ENCODE measurements around the gene SCNN1B.
A peak's percentile ranks its signal among the peaks of the same experiment; 100 is the strongest.

DNA sequence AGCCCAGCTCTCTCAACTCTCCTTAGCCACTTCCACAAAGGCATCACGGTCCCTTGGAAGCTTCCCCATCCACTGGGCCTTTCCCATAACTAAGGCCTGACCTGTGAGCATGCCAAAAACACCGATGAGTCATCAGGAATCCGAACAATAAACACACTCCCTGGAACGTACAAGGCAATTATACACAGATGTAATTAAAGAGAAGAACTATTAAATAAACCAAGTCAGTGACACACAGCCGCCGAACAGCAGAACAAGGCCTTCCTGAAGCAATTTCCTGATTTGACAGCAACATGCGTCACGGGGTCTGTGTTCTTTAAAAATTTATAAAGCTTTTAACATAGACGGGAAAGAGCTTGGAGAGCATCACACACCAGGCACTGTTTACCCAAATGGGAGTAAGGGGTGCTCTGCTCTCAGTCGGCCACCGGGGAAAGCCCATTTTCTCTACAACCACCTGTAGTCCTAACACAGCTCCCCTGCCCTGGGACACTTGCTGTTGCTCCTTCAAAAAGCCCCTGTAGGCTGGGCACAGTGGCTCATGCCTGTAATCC lies 121.5 kb downstream of the SCNN1B start:
- TF ChIP-seq, protein P1, sequence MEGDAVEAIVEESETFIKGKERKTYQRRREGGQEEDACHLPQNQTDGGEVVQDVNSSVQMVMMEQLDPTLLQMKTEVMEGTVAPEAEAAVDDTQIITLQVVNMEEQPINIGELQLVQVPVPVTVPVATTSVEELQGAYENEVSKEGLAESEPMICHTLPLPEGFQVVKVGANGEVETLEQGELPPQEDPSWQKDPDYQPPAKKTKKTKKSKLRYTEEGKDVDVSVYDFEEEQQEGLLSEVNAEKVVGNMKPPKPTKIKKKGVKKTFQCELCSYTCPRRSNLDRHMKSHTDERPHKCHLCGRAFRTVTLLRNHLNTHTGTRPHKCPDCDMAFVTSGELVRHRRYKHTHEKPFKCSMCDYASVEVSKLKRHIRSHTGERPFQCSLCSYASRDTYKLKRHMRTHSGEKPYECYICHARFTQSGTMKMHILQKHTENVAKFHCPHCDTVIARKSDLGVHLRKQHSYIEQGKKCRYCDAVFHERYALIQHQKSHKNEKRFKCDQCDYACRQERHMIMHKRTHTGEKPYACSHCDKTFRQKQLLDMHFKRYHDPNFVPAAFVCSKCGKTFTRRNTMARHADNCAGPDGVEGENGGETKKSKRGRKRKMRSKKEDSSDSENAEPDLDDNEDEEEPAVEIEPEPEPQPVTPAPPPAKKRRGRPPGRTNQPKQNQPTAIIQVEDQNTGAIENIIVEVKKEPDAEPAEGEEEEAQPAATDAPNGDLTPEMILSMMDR (IDR thresholded peaks at IDR 0.05), result peak in 2 of 4 experiments; percentile 7 to 33
- TF ChIP-seq POLR2A (IDR thresholded peaks at IDR 0.05), result no peak
- TF ChIP-seq POLR2AphosphoS5 (IDR thresholded peaks at IDR 0.05), result peak; percentile 99
- TF ChIP-seq EP300 (IDR thresholded peaks at IDR 0.05), result peak; percentile 62

All from gastroesophageal sphincter (tissue), 3 donors.